Measurements from ENCODE around the gene SIL1. TPM values are rescaled to one million over a fixed set of nuclear protein-coding genes. Genes with fewer than 3 reads are reported as not detected.

SIL1 gene
- total and polyA plus RNA-seq, 2 donors (not counting 1 experiment from before 2014, with no cell fraction given): 66.4 to 85.5 TPM

DNA sequence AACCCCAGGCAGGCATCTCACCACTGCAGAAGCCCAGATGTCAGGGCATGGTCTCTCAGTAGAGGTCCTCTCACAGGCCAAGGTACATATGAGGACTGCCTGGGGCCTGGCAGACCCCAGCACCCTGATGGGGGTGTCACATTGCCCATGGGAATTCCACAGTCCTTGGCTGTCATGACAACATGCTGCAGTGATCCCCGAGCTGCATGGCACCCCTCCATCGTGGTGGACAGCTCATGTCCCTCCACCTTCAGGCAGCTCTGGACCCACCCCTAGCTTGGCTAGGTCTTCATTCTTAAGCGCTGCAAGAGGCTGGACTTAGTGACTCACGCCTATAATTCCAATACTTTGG, 249.0 kb downstream of the SIL1 start:
- H3K4me2 ChIP-seq (ENCODE audit: extremely low read depth, insufficient read depth, low read length): no peak overlapping the region
- no peak overlapping the region for H3K4me3 ChIP-seq (replicated peaks in 1 of 4; ENCODE audit: control extremely low read depth in 1 of 4, insufficient read depth in 1 of 4, low read depth in 3 of 4, low read length in 4 of 4)
- H3K79me2 ChIP-seq (ENCODE audit: control insufficient read depth, insufficient read depth, low read length): no peaks in the 10 kb centered on the region
- H4K20me1 ChIP-seq (ENCODE audit: control insufficient read depth, extremely low read depth, insufficient read depth, low read length): no peaks in the 10 kb centered on the region
- no peak overlapping the region for H2AFZ ChIP-seq (ENCODE audit: low read length)
- peaks cover 4% of the 10 kb centered on the region for H3K36me3 ChIP-seq (ENCODE audit: control insufficient read depth, insufficient read depth, low read length)
- H3K9ac ChIP-seq (ENCODE audit: insufficient read depth, low read length): no peak overlapping the region
- H3K27me3 ChIP-seq (ENCODE audit: control insufficient read depth, insufficient read depth, low read length): no peaks in the 10 kb centered on the region
- DNase-seq (ENCODE audit: low read depth in 2 of 2): no peak
- H3K27ac ChIP-seq (ENCODE audit: insufficient read depth, low read length): no peak overlapping the region
- TF ChIP-seq, protein P1, sequence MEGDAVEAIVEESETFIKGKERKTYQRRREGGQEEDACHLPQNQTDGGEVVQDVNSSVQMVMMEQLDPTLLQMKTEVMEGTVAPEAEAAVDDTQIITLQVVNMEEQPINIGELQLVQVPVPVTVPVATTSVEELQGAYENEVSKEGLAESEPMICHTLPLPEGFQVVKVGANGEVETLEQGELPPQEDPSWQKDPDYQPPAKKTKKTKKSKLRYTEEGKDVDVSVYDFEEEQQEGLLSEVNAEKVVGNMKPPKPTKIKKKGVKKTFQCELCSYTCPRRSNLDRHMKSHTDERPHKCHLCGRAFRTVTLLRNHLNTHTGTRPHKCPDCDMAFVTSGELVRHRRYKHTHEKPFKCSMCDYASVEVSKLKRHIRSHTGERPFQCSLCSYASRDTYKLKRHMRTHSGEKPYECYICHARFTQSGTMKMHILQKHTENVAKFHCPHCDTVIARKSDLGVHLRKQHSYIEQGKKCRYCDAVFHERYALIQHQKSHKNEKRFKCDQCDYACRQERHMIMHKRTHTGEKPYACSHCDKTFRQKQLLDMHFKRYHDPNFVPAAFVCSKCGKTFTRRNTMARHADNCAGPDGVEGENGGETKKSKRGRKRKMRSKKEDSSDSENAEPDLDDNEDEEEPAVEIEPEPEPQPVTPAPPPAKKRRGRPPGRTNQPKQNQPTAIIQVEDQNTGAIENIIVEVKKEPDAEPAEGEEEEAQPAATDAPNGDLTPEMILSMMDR (conservative IDR thresholded peaks at IDR 0.05 in 1 of 2, IDR thresholded peaks at IDR 0.05 in 1 of 2; ENCODE audit: low read depth in 1 of 2, low read length in 2 of 2): no peak
- TF ChIP-seq EZH2 (IDR thresholded peaks at IDR 0.05; ENCODE audit: low read length, missing control alignments): no peak
- peaks cover 14% of the 10 kb centered on the region for H3K4me1 ChIP-seq (ENCODE audit: control insufficient read depth, extremely low read depth, insufficient read depth, low read length)
- H3K9me3 ChIP-seq (ENCODE audit: control insufficient read depth, insufficient read depth, low read depth, low read length): no peaks in the 10 kb centered on the region

DNA sequence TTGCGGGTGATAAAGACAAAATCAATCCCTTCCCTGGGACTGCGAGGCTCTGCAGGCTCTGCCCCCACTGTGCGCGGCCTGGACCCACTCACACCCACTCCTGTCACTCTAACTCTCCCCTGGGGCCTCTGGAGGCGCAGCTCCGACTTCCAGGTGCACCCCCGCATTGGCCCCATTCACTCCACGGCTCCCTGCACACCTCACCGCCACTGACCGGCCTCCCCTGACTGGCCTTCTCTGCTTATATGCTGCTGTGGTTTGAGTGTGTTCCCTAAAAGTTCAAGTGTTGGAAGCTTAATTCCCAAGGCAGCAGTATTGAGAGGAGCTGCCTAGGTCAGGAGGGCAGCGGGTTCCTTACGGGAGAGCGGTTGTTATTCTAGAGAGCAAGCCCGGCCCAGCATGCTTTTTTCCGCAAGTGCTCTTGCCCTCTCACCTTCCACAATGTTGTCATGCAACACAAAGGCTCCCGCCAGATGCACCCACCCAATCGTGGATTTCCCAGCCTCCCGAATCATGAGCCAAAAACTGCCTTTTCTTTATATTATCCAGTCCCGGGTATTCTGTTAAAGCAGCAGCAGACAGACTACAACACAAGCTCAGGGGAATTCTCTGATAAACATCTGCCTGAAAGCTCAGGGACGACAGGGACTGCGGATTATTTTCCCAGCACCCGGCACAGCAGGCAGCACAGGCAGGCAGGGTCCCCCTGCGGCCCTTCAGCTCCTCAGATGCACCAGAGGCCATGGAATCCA, 249.5 kb downstream of the SIL1 start:
- Histone ChIP-seq H3K4me3 (replicated peaks in 1 of 4; ENCODE audit: control extremely low read depth in 1 of 4, insufficient read depth in 1 of 4, low read depth in 3 of 4, low read length in 4 of 4) (no peak overlapping the region), H3K4me2 (ENCODE audit: extremely low read depth, insufficient read depth, low read length) (no peak overlapping the region), H3K9ac (ENCODE audit: insufficient read depth, low read length) (no peak overlapping the region), H3K9me3 (ENCODE audit: control insufficient read depth, insufficient read depth, low read depth, low read length) (no peaks in the 10 kb centered on the region), H3K79me2 (ENCODE audit: control insufficient read depth, insufficient read depth, low read length) (no peaks in the 10 kb centered on the region), H3K27me3 (ENCODE audit: control insufficient read depth, insufficient read depth, low read length) (no peaks in the 10 kb centered on the region), H3K36me3 (ENCODE audit: control insufficient read depth, insufficient read depth, low read length) (peaks cover 4% of the 10 kb centered on the region), H4K20me1 (ENCODE audit: control insufficient read depth, extremely low read depth, insufficient read depth, low read length) (no peaks in the 10 kb centered on the region), H3K4me1 (ENCODE audit: control insufficient read depth, extremely low read depth, insufficient read depth, low read length) (peaks cover 11% of the 10 kb centered on the region), H2AFZ (ENCODE audit: low read length) (no peak overlapping the region), H3K27ac (ENCODE audit: insufficient read depth, low read length) (no peak overlapping the region)
- peak in 1 of 2 donors; percentile 24 for DNase-seq (ENCODE audit: low read depth in 2 of 2)
- TF ChIP-seq EZH2 (IDR thresholded peaks at IDR 0.05; ENCODE audit: low read length, missing control alignments): no peak
- TF ChIP-seq, protein P1 (conservative IDR thresholded peaks at IDR 0.05 in 1 of 2, IDR thresholded peaks at IDR 0.05 in 1 of 2; ENCODE audit: low read depth in 1 of 2, low read length in 2 of 2): no peak

DNA sequence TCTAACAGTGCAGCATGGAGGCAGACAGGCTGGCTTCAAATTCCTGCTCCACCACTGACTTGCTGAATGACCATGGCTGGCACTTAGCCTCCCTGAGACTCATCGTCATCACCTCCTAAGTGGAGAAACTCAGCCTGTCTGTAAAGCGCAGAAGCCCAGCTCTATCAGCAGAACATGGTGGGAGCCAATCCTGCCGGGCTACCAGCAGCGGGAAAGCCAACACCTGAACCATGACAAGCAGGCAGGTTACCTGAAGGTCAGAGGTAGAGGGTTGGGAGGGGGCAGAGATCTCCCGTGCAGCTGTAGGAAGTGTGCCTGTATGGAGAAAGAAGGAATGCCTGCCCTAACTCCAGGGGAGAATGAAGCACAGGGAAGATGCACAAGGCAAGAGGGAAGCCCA, 250.4 kb downstream of the SIL1 start:
- Histone ChIP-seq H3K27me3 (ENCODE audit: control insufficient read depth, insufficient read depth, low read length) (no peaks in the 10 kb centered on the region), H3K4me3 (replicated peaks in 1 of 4; ENCODE audit: control extremely low read depth in 1 of 4, insufficient read depth in 1 of 4, low read depth in 3 of 4, low read length in 4 of 4) (no peak overlapping the region), H3K9ac (ENCODE audit: insufficient read depth, low read length) (no peak overlapping the region), H3K9me3 (ENCODE audit: control insufficient read depth, insufficient read depth, low read depth, low read length) (no peaks in the 10 kb centered on the region), H3K36me3 (ENCODE audit: control insufficient read depth, insufficient read depth, low read length) (peaks cover 5% of the 10 kb centered on the region), H2AFZ (ENCODE audit: low read length) (no peak overlapping the region), H3K4me1 (ENCODE audit: control insufficient read depth, extremely low read depth, insufficient read depth, low read length) (peaks cover 3% of the 10 kb centered on the region), H3K79me2 (ENCODE audit: control insufficient read depth, insufficient read depth, low read length) (no peaks in the 10 kb centered on the region), H4K20me1 (ENCODE audit: control insufficient read depth, extremely low read depth, insufficient read depth, low read length) (no peaks in the 10 kb centered on the region), H3K27ac (ENCODE audit: insufficient read depth, low read length) (no peak overlapping the region), H3K4me2 (ENCODE audit: extremely low read depth, insufficient read depth, low read length) (no peak overlapping the region)
- TF ChIP-seq, protein P1 (conservative IDR thresholded peaks at IDR 0.05 in 1 of 2, IDR thresholded peaks at IDR 0.05 in 1 of 2; ENCODE audit: low read depth in 1 of 2, low read length in 2 of 2): no peak
- TF ChIP-seq EZH2 (IDR thresholded peaks at IDR 0.05; ENCODE audit: low read length, missing control alignments): no peak
- no peak for DNase-seq (ENCODE audit: low read depth in 2 of 2)

Measured in fibroblast of lung (primary cell).